Measurements from ENCODE around the gene ADAMTSL4.
"Not testable (repeated sequence)": the region's sequence is repeated elsewhere in the genome, so short reads cannot be mapped to it uniquely, and the experiment has no call there.

ADAMTSL4 gene

GRCh38 chr1:150566589-150567340, 17.6 kb downstream of the ADAMTSL4 start:
- H3K27ac Mint-ChIP-seq, result peak overlapping the region; percentile 99
- H3K27me3 Mint-ChIP-seq (ENCODE audit: low read depth, poor library complexity), result peaks cover 2% of the 10 kb centered on the region
- peaks cover 75% of the 10 kb centered on the region for H3K4me1 Mint-ChIP-seq
- DNase-seq, result no peak
- no peak for TF ChIP-seq CTCF (IDR thresholded peaks at IDR 0.05)
- H3K36me3 Mint-ChIP-seq (ENCODE audit: low read depth), result peaks cover 9% of the 10 kb centered on the region
- H3K9me3 Mint-ChIP-seq, result no peaks in the 10 kb centered on the region
- peak overlapping the region; percentile 68 for H3K4me3 Mint-ChIP-seq

GRCh38 chr1:150567341-150567716, 18.1 kb downstream of the ADAMTSL4 start:
- TF ChIP-seq CTCF (IDR thresholded peaks at IDR 0.05), result no peak
- peak overlapping the region; percentile 68 for H3K4me3 Mint-ChIP-seq
- peak overlapping the region; percentile 99 for H3K27ac Mint-ChIP-seq
- H3K36me3 Mint-ChIP-seq (ENCODE audit: low read depth), result peaks cover 10% of the 10 kb centered on the region
- H3K4me1 Mint-ChIP-seq, result peaks cover 70% of the 10 kb centered on the region
- H3K27me3 Mint-ChIP-seq (ENCODE audit: low read depth, poor library complexity), result peaks cover 2% of the 10 kb centered on the region
- H3K9me3 Mint-ChIP-seq, result no peaks in the 10 kb centered on the region
- DNase-seq, result no peak

- no peaks in the 10 kb centered on the region for H3K9me3 Mint-ChIP-seq
- peaks cover 63% of the 10 kb centered on the region for H3K4me1 Mint-ChIP-seq
- H3K27me3 Mint-ChIP-seq (ENCODE audit: low read depth, poor library complexity), result peaks cover 2% of the 10 kb centered on the region
- no peak for TF ChIP-seq CTCF (IDR thresholded peaks at IDR 0.05)
- H3K36me3 Mint-ChIP-seq (ENCODE audit: low read depth), result peaks cover 17% of the 10 kb centered on the region
- peak overlapping the region; percentile 99 for H3K27ac Mint-ChIP-seq
- DNase-seq, result peak; percentile 74
- H3K4me3 Mint-ChIP-seq, result peak overlapping the region; percentile 68
These were observed 18.7 kb downstream of the ADAMTSL4 start for GRCh38 chr1:150567717-150568593.

GRCh38 chr1:150568594-150568966, 19.4 kb downstream of the ADAMTSL4 start:
- Mint-ChIP-seq H3K27ac (peak overlapping the region; percentile 99), H3K4me1 (peaks cover 57% of the 10 kb centered on the region), H3K4me3 (peak overlapping the region; percentile 68), H3K36me3 (ENCODE audit: low read depth) (peaks cover 23% of the 10 kb centered on the region), H3K27me3 (ENCODE audit: low read depth, poor library complexity) (peaks cover 2% of the 10 kb centered on the region), H3K9me3 (no peaks in the 10 kb centered on the region)
- TF ChIP-seq CTCF (IDR thresholded peaks at IDR 0.05), result no peak
- DNase-seq, result no peak

- no peak for DNase-seq
- peaks cover 2% of the 10 kb centered on the region for H3K27me3 Mint-ChIP-seq (ENCODE audit: low read depth, poor library complexity)
- peaks cover 67% of the 10 kb centered on the region for H3K36me3 Mint-ChIP-seq (ENCODE audit: low read depth)
- no peaks in the 10 kb centered on the region for H3K9me3 Mint-ChIP-seq
- peaks cover 62% of the 10 kb centered on the region for H3K4me1 Mint-ChIP-seq
- TF ChIP-seq CTCF (IDR thresholded peaks at IDR 0.05), result no peak
- H3K27ac Mint-ChIP-seq, result no peak overlapping the region
- no peak overlapping the region for H3K4me3 Mint-ChIP-seq
These were observed 23.9 kb downstream of the ADAMTSL4 start for GRCh38 chr1:150572918-150573647.

- Mint-ChIP-seq H3K4me1 (peaks cover 58% of the 10 kb centered on the region), H3K36me3 (ENCODE audit: low read depth) (peaks cover 72% of the 10 kb centered on the region)
- H3K27me3 Mint-ChIP-seq (ENCODE audit: low read depth, poor library complexity); DNase-seq; H3K4me3 Mint-ChIP-seq; H3K27ac Mint-ChIP-seq; H3K9me3 Mint-ChIP-seq: not testable (repeated sequence)
These were observed 24.5 kb downstream of the ADAMTSL4 start for GRCh38 chr1:150573648-150574071.
